ENCODE data around the gene PLS1.
"Not testable (repeated sequence)": the region's sequence is repeated elsewhere in the genome, so short reads cannot be mapped to it uniquely, and the experiment has no call there.

Gene PLS1

GRCh38 chr3:142588703-142589102 is 7.5 kb upstream of the PLS1 start:
- no peak overlapping the region for H3K9ac ChIP-seq (ENCODE audit: low read depth, low read length)
- H4K20me1 ChIP-seq (ENCODE audit: insufficient read depth, low read length), result no peaks in the 10 kb centered on the region
- H3K9me3 ChIP-seq (ENCODE audit: insufficient read depth, low read length, severe bottlenecking), result no peaks in the 10 kb centered on the region
- no peaks in the 10 kb centered on the region for H3K4me1 ChIP-seq (ENCODE audit: insufficient read depth, low read length)
- DNase-seq (no peak), ATAC-seq (ENCODE audit: insufficient read depth, low read depth) (no peak)
- peaks cover 2% of the 10 kb centered on the region for H3K27me3 ChIP-seq (ENCODE audit: insufficient read depth, low read length, poor library complexity)
- no peaks in the 10 kb centered on the region for H3K36me3 ChIP-seq (ENCODE audit: insufficient read depth, low read length)
- no peak overlapping the region for H3K4me3 ChIP-seq (ENCODE audit: low read depth in 1 of 2, low read length in 2 of 2)
- H3K27ac ChIP-seq (ENCODE audit: low read length), result no peak overlapping the region
- H3K4me2 ChIP-seq (ENCODE audit: insufficient read depth, low read length), result no peak overlapping the region
- no peaks in the 10 kb centered on the region for H3K79me2 ChIP-seq (ENCODE audit: insufficient read depth, low read length)
- H2AFZ ChIP-seq (ENCODE audit: low read depth, low read length), result no peak overlapping the region
- TF ChIP-seq EZH2 (IDR thresholded peaks at IDR 0.05; ENCODE audit: borderline replicate concordance, low read depth, low read length, severe bottlenecking), result no peak
- TF ChIP-seq CTCF (IDR thresholded peaks at IDR 0.05; ENCODE audit: borderline replicate concordance, extremely low read depth, low read length, poor library complexity, severe bottlenecking), result no peak

- H3K27ac ChIP-seq (ENCODE audit: low read length); H4K20me1 ChIP-seq (ENCODE audit: insufficient read depth, low read length); H3K27me3 ChIP-seq (ENCODE audit: insufficient read depth, low read length, poor library complexity); ATAC-seq (ENCODE audit: insufficient read depth, low read depth); DNase-seq; H2AFZ ChIP-seq (ENCODE audit: low read depth, low read length); H3K4me3 ChIP-seq (ENCODE audit: low read depth in 1 of 2, low read length in 2 of 2); H3K79me2 ChIP-seq (ENCODE audit: insufficient read depth, low read length); H3K9me3 ChIP-seq (ENCODE audit: insufficient read depth, low read length, severe bottlenecking); H3K36me3 ChIP-seq (ENCODE audit: insufficient read depth, low read length); H3K4me2 ChIP-seq (ENCODE audit: insufficient read depth, low read length); H3K9ac ChIP-seq (ENCODE audit: low read depth, low read length): not testable (repeated sequence)
- peaks cover 16% of the 10 kb centered on the region for H3K4me1 ChIP-seq (ENCODE audit: insufficient read depth, low read length)
Measured at GRCh38 chr3:142592268-142592667, 3.9 kb upstream of the PLS1 start.

GRCh38 chr3:142595141-142595540 is 1.1 kb upstream of the PLS1 start:
- Histone ChIP-seq H3K36me3 (ENCODE audit: insufficient read depth, low read length) (peaks cover 4% of the 10 kb centered on the region; the same call in 1 of the 2 replicates), H3K27me3 (ENCODE audit: insufficient read depth, low read length, poor library complexity) (no peaks in the 10 kb centered on the region), H3K9me3 (ENCODE audit: insufficient read depth, low read length, severe bottlenecking) (no peaks in the 10 kb centered on the region), H4K20me1 (ENCODE audit: insufficient read depth, low read length) (no peaks in the 10 kb centered on the region; the same call in 1 of the 2 replicates), H2AFZ (ENCODE audit: low read depth, low read length) (peak overlapping the region; percentile 89), H3K79me2 (ENCODE audit: insufficient read depth, low read length) (peaks cover 17% of the 10 kb centered on the region), H3K4me3 (ENCODE audit: low read depth in 1 of 2, low read length in 2 of 2) (peak overlapping the region in 1 of 2 experiments; percentile 93; a peak in 2 of 4 replicates), H3K9ac (ENCODE audit: low read depth, low read length) (peak overlapping the region; percentile 66), H3K27ac (ENCODE audit: low read length) (no peak overlapping the region; the same call in 1 of the 2 replicates), H3K4me1 (ENCODE audit: insufficient read depth, low read length) (peaks cover 29% of the 10 kb centered on the region), H3K4me2 (ENCODE audit: insufficient read depth, low read length) (peak overlapping the region; percentile 83)
- ATAC-seq (ENCODE audit: insufficient read depth, low read depth), result no peak
- TF ChIP-seq CTCF (IDR thresholded peaks at IDR 0.05; ENCODE audit: borderline replicate concordance, extremely low read depth, low read length, poor library complexity, severe bottlenecking) (no peak), EZH2 (IDR thresholded peaks at IDR 0.05; ENCODE audit: borderline replicate concordance, low read depth, low read length, severe bottlenecking) (no peak)
- DNase-seq, result no peak

GRCh38 chr3:142595581-142595950 is 627 bp upstream of the PLS1 start:
- Histone ChIP-seq H3K36me3 (ENCODE audit: insufficient read depth, low read length) (peaks cover 4% of the 10 kb centered on the region; the same call in 1 of the 2 replicates), H2AFZ (ENCODE audit: low read depth, low read length) (peak overlapping the region; percentile 89), H3K9ac (ENCODE audit: low read depth, low read length) (peak overlapping the region; percentile 66), H3K27me3 (ENCODE audit: insufficient read depth, low read length, poor library complexity) (no peaks in the 10 kb centered on the region), H3K4me3 (ENCODE audit: low read depth in 1 of 2, low read length in 2 of 2) (peak overlapping the region; percentile 82 to 93), H3K4me1 (ENCODE audit: insufficient read depth, low read length) (peaks cover 29% of the 10 kb centered on the region), H3K27ac (ENCODE audit: low read length) (peak overlapping the region; percentile 83), H3K79me2 (ENCODE audit: insufficient read depth, low read length) (peaks cover 19% of the 10 kb centered on the region), H3K4me2 (ENCODE audit: insufficient read depth, low read length) (peak overlapping the region; percentile 83), H3K9me3 (ENCODE audit: insufficient read depth, low read length, severe bottlenecking) (no peaks in the 10 kb centered on the region), H4K20me1 (ENCODE audit: insufficient read depth, low read length) (no peaks in the 10 kb centered on the region; the same call in 1 of the 2 replicates)
- no peak for DNase-seq
- no peak for ATAC-seq (ENCODE audit: insufficient read depth, low read depth)
- no peak for TF ChIP-seq EZH2 (IDR thresholded peaks at IDR 0.05; ENCODE audit: borderline replicate concordance, low read depth, low read length, severe bottlenecking)
